Testis (tissue), 3 donors: ENCODE results near the gene CCDC18. TPM values are rescaled to one million over a fixed set of nuclear protein-coding genes. Genes with fewer than 3 reads are reported as not detected.
"Not testable (repeated sequence)": the region's sequence is repeated elsewhere in the genome, so short reads cannot be mapped to it uniquely, and the experiment has no call there.

ENCODE experiments used
- DNase-seq: peaks from one replicate; pipeline ENCODE4 v3.0.0-alpha.2; 2019
- H3K27ac ChIP-seq, 2 donors: fragments of 200-600 bp; sonication (generic); one replicate each; pipeline ENCODE4 v1.5.1; 2019
- H3K27me3 ChIP-seq: fragments of 200-600 bp; sonication (generic); one replicate; pipeline ENCODE4 v1.5.1; 2019
- H3K36me3 ChIP-seq: fragments of 200-600 bp; sonication (generic); one replicate; pipeline ENCODE4 v1.5.1; 2017; ENCODE audit warnings: low read depth; ENCODE audit errors: missing control alignments
- H3K4me1 ChIP-seq: fragments of 200-600 bp; sonication (generic); one replicate; pipeline ENCODE4 v1.5.1; 2019
- H3K4me3 ChIP-seq, 2 donors: fragments of 200-600 bp; sonication (generic); one replicate each; pipeline ENCODE4 v1.5.1; 2017 to 2019
- H3K9me3 ChIP-seq: fragments of 200-600 bp; sonication (generic); one replicate; pipeline ENCODE4 v1.5.1; 2017
- POLR2A ChIP-seq: fragments of 450-650 bp; IDR thresholded peaks from one replicate; pipeline ENCODE4 v1.6.1; 2017; ENCODE audit warnings: antibody characterized with exemption, mild to moderate bottlenecking, moderate library complexity
- WGBS, 2 donors: methylation state at CpG; one replicate each; pipeline ENCODE4 v1.1.5; 2018; 5-methylcytosine and 5-hydroxymethylcytosine counted together
- intact Hi-C: fragments of 100-400 bp; cut with DNase I; formaldehyde crosslinking; loops from one replicate; pipeline ENCODE4 v1.15.1; 2023; ENCODE audit warnings: low total_unique reads
- polyA plus RNA-seq: library from polyadenylated mRNA; stranded (reverse); fragments of 350-450 nt; fragmentation: Illumina TruSeq; extraction: RNeasy Lipid Tissue Mini Kit (QIAGEN cat#74804); gene quantifications from one replicate; pipeline ENCODE4 v1.2.3, GENCODE V29; 2014; ENCODE audit warnings: low read depth, low replicate concordance; ENCODE audit not compliant: insufficient read depth
- total RNA-seq, 2 donors: library from RNA; depleted of rRNA; stranded (reverse); fragments of >200 nt; gene quantifications; one replicate each; pipeline ENCODE4 v1.2.3, GENCODE V29; 2016
- TF ChIP-seq, protein P1 (sequence below), 3 experiments: fragments of 450-650 bp in 2 of 3; fragments of 200-600 bp in 1 of 3; sonication (generic) in 1 of 3; IDR thresholded peaks; one replicate each; pipeline ENCODE4 v1.5.1; 2016 to 2019; ENCODE audit warnings: antibody characterized with exemption in 3 of 3, mild to moderate bottlenecking in 2 of 3, moderate library complexity in 1 of 3

CCDC18 gene
- total and polyA plus RNA-seq, 3 donors from 2014 or later = 3.9 to 38.3 (median 19.4) TPM

DNA sequence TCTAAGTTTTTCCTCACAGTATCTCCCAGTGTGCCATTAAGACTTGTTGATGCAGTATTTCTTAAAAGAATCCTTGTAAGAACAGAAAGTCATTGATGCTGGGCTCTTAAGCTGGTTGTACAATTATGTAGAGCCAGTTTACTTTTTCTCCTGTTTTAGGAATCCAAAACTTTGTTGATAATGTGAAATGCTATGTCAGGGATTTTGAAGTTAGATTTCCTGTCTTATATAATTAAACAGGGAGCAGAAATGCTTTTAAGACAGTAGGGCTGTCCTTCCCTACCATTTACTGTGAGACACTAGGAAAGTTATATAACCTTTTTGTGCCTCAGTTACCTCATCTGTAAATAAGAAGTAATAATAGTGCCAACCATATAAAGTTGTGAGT is 26.0 kb downstream of the CCDC18 start:
- H3K27ac ChIP-seq = no peak overlapping the region
- no peaks in the 10 kb centered on the region for H3K36me3 ChIP-seq
- no peaks in the 10 kb centered on the region for H3K4me1 ChIP-seq
- no peak for DNase-seq
- no peak overlapping the region for H3K4me3 ChIP-seq
- H3K27me3 ChIP-seq = no peaks in the 10 kb centered on the region
- intact Hi-C loops = no loop called here
- H3K9me3 ChIP-seq = no peaks in the 10 kb centered on the region
- TF ChIP-seq POLR2A = no peak
- TF ChIP-seq, protein P1, sequence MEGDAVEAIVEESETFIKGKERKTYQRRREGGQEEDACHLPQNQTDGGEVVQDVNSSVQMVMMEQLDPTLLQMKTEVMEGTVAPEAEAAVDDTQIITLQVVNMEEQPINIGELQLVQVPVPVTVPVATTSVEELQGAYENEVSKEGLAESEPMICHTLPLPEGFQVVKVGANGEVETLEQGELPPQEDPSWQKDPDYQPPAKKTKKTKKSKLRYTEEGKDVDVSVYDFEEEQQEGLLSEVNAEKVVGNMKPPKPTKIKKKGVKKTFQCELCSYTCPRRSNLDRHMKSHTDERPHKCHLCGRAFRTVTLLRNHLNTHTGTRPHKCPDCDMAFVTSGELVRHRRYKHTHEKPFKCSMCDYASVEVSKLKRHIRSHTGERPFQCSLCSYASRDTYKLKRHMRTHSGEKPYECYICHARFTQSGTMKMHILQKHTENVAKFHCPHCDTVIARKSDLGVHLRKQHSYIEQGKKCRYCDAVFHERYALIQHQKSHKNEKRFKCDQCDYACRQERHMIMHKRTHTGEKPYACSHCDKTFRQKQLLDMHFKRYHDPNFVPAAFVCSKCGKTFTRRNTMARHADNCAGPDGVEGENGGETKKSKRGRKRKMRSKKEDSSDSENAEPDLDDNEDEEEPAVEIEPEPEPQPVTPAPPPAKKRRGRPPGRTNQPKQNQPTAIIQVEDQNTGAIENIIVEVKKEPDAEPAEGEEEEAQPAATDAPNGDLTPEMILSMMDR (IDR thresholded peaks at IDR 0.05) = no peak

- 88 to 91% methylated on average over 5 of the region's 5 CpGs for WGBS, 2 donors
- Histone ChIP-seq H3K9me3 (no peaks in the 10 kb centered on the region), H3K27ac (no peak overlapping the region), H3K4me1 (no peaks in the 10 kb centered on the region), H3K4me3 (no peak overlapping the region), H3K27me3 (no peaks in the 10 kb centered on the region), H3K36me3 (no peaks in the 10 kb centered on the region)
- intact Hi-C loops = no loop called here
- TF ChIP-seq, protein P1 (IDR thresholded peaks at IDR 0.05) = no peak
- no peak for TF ChIP-seq POLR2A
- DNase-seq = no peak
Observed at GRCh38 chr1:93207211-93207610, 26.7 kb downstream of the CCDC18 start.

DNA sequence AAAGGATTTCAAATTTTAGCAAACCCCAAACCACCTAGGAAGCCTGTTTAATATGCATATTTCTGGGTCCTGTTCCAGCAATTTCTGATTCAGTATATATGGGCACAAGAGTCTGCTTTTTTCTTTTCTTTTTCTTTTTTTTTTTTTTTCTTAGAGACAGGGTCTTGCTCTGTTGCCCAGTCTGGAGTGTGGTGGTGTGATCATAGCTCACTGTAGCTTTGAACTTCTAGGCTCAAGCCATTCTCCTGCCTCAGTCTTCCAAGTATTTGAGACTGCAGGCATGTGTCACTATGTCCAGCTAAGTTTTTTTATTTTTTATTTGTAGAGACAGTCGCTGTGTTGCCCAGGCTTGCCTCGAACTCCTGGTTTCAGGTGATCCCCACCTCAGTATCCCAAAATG is 34.8 kb downstream of the CCDC18 start:
- no peaks in the 10 kb centered on the region for H3K9me3 ChIP-seq
- H3K4me1 ChIP-seq = no peaks in the 10 kb centered on the region
- no peak for DNase-seq
- WGBS, 2 donors = 93 to 100% methylated on average over 2 of the region's 2 CpGs
- no peaks in the 10 kb centered on the region for H3K36me3 ChIP-seq
- TF ChIP-seq, protein P1 (IDR thresholded peaks at IDR 0.05) = no peak
- TF ChIP-seq POLR2A = no peak
- H3K4me3 ChIP-seq = no peak overlapping the region
- no peaks in the 10 kb centered on the region for H3K27me3 ChIP-seq
- no peak overlapping the region for H3K27ac ChIP-seq
- intact Hi-C loops = no loop called here

GRCh38 chr1:93219443-93219842 is 38.9 kb downstream of the CCDC18 start:
- Histone ChIP-seq H3K9me3 (no peaks in the 10 kb centered on the region), H3K4me3 (no peak overlapping the region), H3K27me3 (no peaks in the 10 kb centered on the region), H3K4me1 (peaks cover 4% of the 10 kb centered on the region), H3K27ac (no peak overlapping the region), H3K36me3 (no peaks in the 10 kb centered on the region)
- WGBS, 2 donors = 91 to 94% methylated on average over 6 of the region's 6 CpGs
- TF ChIP-seq, protein P1 (IDR thresholded peaks at IDR 0.05) = no peak
- TF ChIP-seq POLR2A = no peak
- intact Hi-C loops = no loop called here
- DNase-seq = no peak

- WGBS, 2 donors = 93 to 96% methylated on average over 5 of the region's 5 CpGs
- H3K4me1 ChIP-seq, H3K27me3 ChIP-seq, intact Hi-C loops, H3K36me3 ChIP-seq, H3K27ac ChIP-seq, H3K4me3 ChIP-seq, DNase-seq, H3K9me3 ChIP-seq: not testable (repeated sequence)
Observed at GRCh38 chr1:93220716-93221115, 40.2 kb downstream of the CCDC18 start.
